ENCODE measurements around the gene ZMYM4.

ZMYM4 gene

DNA sequence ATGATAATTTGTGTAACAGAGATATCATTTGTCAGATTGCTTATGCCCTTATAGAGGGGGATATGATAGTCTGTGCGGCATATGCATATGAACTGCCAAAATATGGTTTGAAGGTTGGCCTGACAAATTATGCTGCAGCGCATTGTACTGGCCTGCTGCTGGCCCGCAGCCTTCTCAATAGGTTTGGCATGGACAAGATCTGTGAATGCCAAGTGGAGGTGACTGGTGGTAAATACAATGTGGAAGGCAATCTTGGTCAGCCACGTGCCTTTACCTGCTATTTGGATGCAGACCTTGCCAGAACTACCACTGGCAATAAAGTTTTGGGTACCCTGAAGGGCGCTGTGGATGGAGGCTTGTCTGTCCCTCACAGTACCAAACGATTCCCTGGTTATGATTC, 82.4 kb downstream of the ZMYM4 start:
- no peak overlapping the region for H3K14ac ChIP-seq (ENCODE audit: low read length in 2 of 2)
- H3K4me3 ChIP-seq (ENCODE audit: insufficient read depth in 1 of 2, low read depth in 1 of 2, low read length in 2 of 2), result no peak overlapping the region
- H3K23ac ChIP-seq (ENCODE audit: low read length in 2 of 2), result no peak overlapping the region
- no peak overlapping the region for H3K18ac ChIP-seq (ENCODE audit: low read depth in 1 of 2, low read length in 2 of 2)
- no peaks in the 10 kb centered on the region for H3K9me3 ChIP-seq (ENCODE audit: control insufficient read depth, low read length)
- H3K36me3 ChIP-seq (ENCODE audit: control insufficient read depth in 1 of 2, insufficient read depth in 2 of 2, low read depth in 1 of 2, low read length in 2 of 2), result peaks cover 0 to 4% of the 10 kb centered on the region in 2 experiments
- no peaks in the 10 kb centered on the region for H3K27me3 ChIP-seq (ENCODE audit: control insufficient read depth in 1 of 2, insufficient read depth in 1 of 2, low read length in 2 of 2)
- no peak overlapping the region for H3K9ac ChIP-seq (ENCODE audit: low read length)
- no peak for DNase-seq
- H3K79me1 ChIP-seq (replicated peaks; ENCODE audit: low read length, poor library complexity, severe bottlenecking), result peaks cover 12% of the 10 kb centered on the region
- no peak overlapping the region for H2AFZ ChIP-seq (ENCODE audit: low read depth, low read length)
- no peak overlapping the region for H2BK120ac ChIP-seq (ENCODE audit: low read depth, low read length)
- no peak overlapping the region for H2AK5ac ChIP-seq (ENCODE audit: low read length, severe bottlenecking)
- no peak overlapping the region for H3K4ac ChIP-seq (ENCODE audit: low read depth in 1 of 2, low read length in 2 of 2)
- H3K27ac ChIP-seq (ENCODE audit: low read length, poor library complexity, severe bottlenecking), result no peak overlapping the region
- no peak overlapping the region for H4K91ac ChIP-seq (ENCODE audit: low read length)
- WGBS, result over 99% methylated on average over 6 of the region's 6 CpGs
- no peak overlapping the region for H2BK5ac ChIP-seq (ENCODE audit: low read depth, low read length, poor library complexity, severe bottlenecking)
- no peak overlapping the region for H4K8ac ChIP-seq (ENCODE audit: low read length)
- no peak overlapping the region for H2BK12ac ChIP-seq (ENCODE audit: low read length in 2 of 2)
- H2BK15ac ChIP-seq (ENCODE audit: low read depth, poor library complexity, severe bottlenecking), result no peak overlapping the region
- no peak overlapping the region for H3K4me2 ChIP-seq (ENCODE audit: low read length, poor library complexity, severe bottlenecking)
- no peaks in the 10 kb centered on the region for H3K4me1 ChIP-seq (ENCODE audit: control insufficient read depth, insufficient read depth, low read depth, low read length)

DNA sequence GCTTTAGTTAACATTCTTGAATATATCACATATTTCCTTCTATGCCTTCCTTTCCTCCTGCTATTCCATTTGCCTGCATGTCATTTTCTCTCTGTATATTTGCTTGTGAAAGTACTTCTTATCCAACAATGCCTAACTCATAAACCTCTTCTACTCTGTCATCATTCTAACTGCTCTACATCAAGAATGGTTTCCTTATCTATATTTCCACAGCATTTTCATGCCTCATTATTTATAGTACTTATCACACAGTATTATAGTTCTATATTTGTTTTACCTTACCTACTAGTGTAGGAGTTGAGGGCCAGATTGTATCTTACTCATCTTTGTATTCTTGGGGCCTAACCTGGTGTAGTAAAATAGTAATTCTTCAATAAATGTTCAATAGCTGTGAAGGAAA, 91.5 kb downstream of the ZMYM4 start:
- Histone ChIP-seq H2AK5ac (ENCODE audit: low read length, severe bottlenecking) (no peak overlapping the region), H3K4ac (ENCODE audit: low read depth in 1 of 2, low read length in 2 of 2) (no peak overlapping the region), H3K36me3 (ENCODE audit: control insufficient read depth in 1 of 2, insufficient read depth in 2 of 2, low read depth in 1 of 2, low read length in 2 of 2) (peaks cover 7 to 54% of the 10 kb centered on the region in 2 experiments), H2BK15ac (ENCODE audit: low read depth, poor library complexity, severe bottlenecking) (no peak overlapping the region), H3K4me3 (ENCODE audit: insufficient read depth in 1 of 2, low read depth in 1 of 2, low read length in 2 of 2) (no peak overlapping the region), H3K4me1 (ENCODE audit: control insufficient read depth, insufficient read depth, low read depth, low read length) (no peaks in the 10 kb centered on the region), H2BK12ac (ENCODE audit: low read length in 2 of 2) (no peak overlapping the region), H3K27ac (ENCODE audit: low read length, poor library complexity, severe bottlenecking) (no peak overlapping the region), H3K9ac (ENCODE audit: low read length) (no peak overlapping the region), H3K14ac (ENCODE audit: low read length in 2 of 2) (no peak overlapping the region), H3K4me2 (ENCODE audit: low read length, poor library complexity, severe bottlenecking) (no peak overlapping the region), H4K91ac (ENCODE audit: low read length) (no peak overlapping the region), H2BK120ac (ENCODE audit: low read depth, low read length) (no peak overlapping the region), H3K9me3 (ENCODE audit: control insufficient read depth, low read length) (no peaks in the 10 kb centered on the region), H4K8ac (ENCODE audit: low read length) (no peak overlapping the region), H2AFZ (ENCODE audit: low read depth, low read length) (no peak overlapping the region), H3K27me3 (ENCODE audit: control insufficient read depth in 1 of 2, insufficient read depth in 1 of 2, low read length in 2 of 2) (no peaks in the 10 kb centered on the region), H3K18ac (ENCODE audit: low read depth in 1 of 2, low read length in 2 of 2) (no peak overlapping the region), H2BK5ac (ENCODE audit: low read depth, low read length, poor library complexity, severe bottlenecking) (no peak overlapping the region), H3K23ac (ENCODE audit: low read length in 2 of 2) (no peak overlapping the region), H3K79me1 (replicated peaks; ENCODE audit: low read length, poor library complexity, severe bottlenecking) (peaks cover 26% of the 10 kb centered on the region)
- no peak for DNase-seq

DNA sequence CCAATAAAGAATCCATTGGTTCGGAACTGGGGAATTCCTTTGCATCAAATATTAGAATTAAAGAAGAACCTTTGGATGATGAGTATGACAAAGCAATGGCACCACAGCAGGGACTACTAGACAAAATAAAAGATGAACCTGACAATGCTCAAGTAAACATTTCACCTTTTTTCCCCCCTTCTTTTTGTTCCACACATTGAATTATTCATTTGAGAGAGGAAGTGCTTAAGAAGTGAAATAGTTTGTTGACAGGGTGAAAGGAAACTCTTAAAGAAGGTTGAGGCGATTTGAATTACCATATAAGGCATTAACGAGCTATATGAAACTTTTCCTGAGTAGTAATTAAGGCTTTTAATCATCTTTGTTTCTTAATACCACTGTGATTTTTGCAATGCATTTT, 93.1 kb downstream of the ZMYM4 start:
- 91% methylated on average over 1 of the region's 3 CpGs for WGBS
- H2BK120ac ChIP-seq (ENCODE audit: low read depth, low read length), result no peak overlapping the region
- H2BK15ac ChIP-seq (ENCODE audit: low read depth, poor library complexity, severe bottlenecking), result no peak overlapping the region
- no peaks in the 10 kb centered on the region for H3K9me3 ChIP-seq (ENCODE audit: control insufficient read depth, low read length)
- H4K8ac ChIP-seq (ENCODE audit: low read length), result no peak overlapping the region
- H2AK5ac ChIP-seq (ENCODE audit: low read length, severe bottlenecking), result no peak overlapping the region
- no peak overlapping the region for H3K18ac ChIP-seq (ENCODE audit: low read depth in 1 of 2, low read length in 2 of 2)
- H2BK12ac ChIP-seq (ENCODE audit: low read length in 2 of 2), result no peak overlapping the region
- H3K4me3 ChIP-seq (ENCODE audit: insufficient read depth in 1 of 2, low read depth in 1 of 2, low read length in 2 of 2), result no peak overlapping the region
- H3K36me3 ChIP-seq (ENCODE audit: control insufficient read depth in 1 of 2, insufficient read depth in 2 of 2, low read depth in 1 of 2, low read length in 2 of 2), result peaks cover 7 to 62% of the 10 kb centered on the region in 2 experiments
- H4K91ac ChIP-seq (ENCODE audit: low read length), result no peak overlapping the region
- peaks cover 23% of the 10 kb centered on the region for H3K79me1 ChIP-seq (replicated peaks; ENCODE audit: low read length, poor library complexity, severe bottlenecking)
- H3K27me3 ChIP-seq (ENCODE audit: control insufficient read depth in 1 of 2, insufficient read depth in 1 of 2, low read length in 2 of 2), result no peaks in the 10 kb centered on the region
- no peak overlapping the region for H3K23ac ChIP-seq (ENCODE audit: low read length in 2 of 2)
- H3K14ac ChIP-seq (ENCODE audit: low read length in 2 of 2), result no peak overlapping the region
- H3K4me1 ChIP-seq (ENCODE audit: control insufficient read depth, insufficient read depth, low read depth, low read length), result no peaks in the 10 kb centered on the region
- H3K9ac ChIP-seq (ENCODE audit: low read length), result no peak overlapping the region
- no peak overlapping the region for H3K27ac ChIP-seq (ENCODE audit: low read length, poor library complexity, severe bottlenecking)
- DNase-seq, result no peak
- H3K4me2 ChIP-seq (ENCODE audit: low read length, poor library complexity, severe bottlenecking), result no peak overlapping the region
- no peak overlapping the region for H3K4ac ChIP-seq (ENCODE audit: low read depth in 1 of 2, low read length in 2 of 2)
- H2BK5ac ChIP-seq (ENCODE audit: low read depth, low read length, poor library complexity, severe bottlenecking), result no peak overlapping the region
- no peak overlapping the region for H2AFZ ChIP-seq (ENCODE audit: low read depth, low read length)

DNA sequence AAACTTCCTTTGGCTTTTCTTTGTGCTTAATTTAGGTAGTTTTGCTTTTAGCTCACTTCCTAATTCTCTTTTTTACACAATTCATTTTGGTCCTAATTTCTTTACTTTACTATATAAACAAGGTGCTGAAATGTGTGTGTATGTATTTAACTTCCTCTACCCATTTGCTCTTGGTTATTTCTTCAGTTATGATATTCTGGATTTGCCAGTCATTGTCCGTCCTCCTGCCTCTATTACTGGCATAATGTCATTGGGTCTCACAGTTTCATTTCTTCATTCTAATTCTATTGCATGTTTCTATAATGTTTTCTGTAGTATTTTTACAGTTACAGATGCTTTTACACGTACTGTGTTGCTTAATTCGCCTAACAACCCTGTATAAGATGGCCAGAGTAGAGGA, 96.2 kb downstream of the ZMYM4 start:
- H3K9ac ChIP-seq (ENCODE audit: low read length), result no peak overlapping the region
- H3K4ac ChIP-seq (ENCODE audit: low read depth in 1 of 2, low read length in 2 of 2), result no peak overlapping the region
- H3K4me3 ChIP-seq (ENCODE audit: insufficient read depth in 1 of 2, low read depth in 1 of 2, low read length in 2 of 2), result no peak overlapping the region
- 100% methylated on average over 2 of the region's 3 CpGs for WGBS
- H4K91ac ChIP-seq (ENCODE audit: low read length), result no peak overlapping the region
- peaks cover 9 to 53% of the 10 kb centered on the region in 2 experiments for H3K36me3 ChIP-seq (ENCODE audit: control insufficient read depth in 1 of 2, insufficient read depth in 2 of 2, low read depth in 1 of 2, low read length in 2 of 2)
- no peak overlapping the region for H2BK5ac ChIP-seq (ENCODE audit: low read depth, low read length, poor library complexity, severe bottlenecking)
- H3K9me3 ChIP-seq (ENCODE audit: control insufficient read depth, low read length), result no peaks in the 10 kb centered on the region
- no peak overlapping the region for H2BK12ac ChIP-seq (ENCODE audit: low read length in 2 of 2)
- no peak overlapping the region for H3K23ac ChIP-seq (ENCODE audit: low read length in 2 of 2)
- no peak overlapping the region for H3K14ac ChIP-seq (ENCODE audit: low read length in 2 of 2)
- H2BK15ac ChIP-seq (ENCODE audit: low read depth, poor library complexity, severe bottlenecking), result no peak overlapping the region
- no peak overlapping the region for H3K27ac ChIP-seq (ENCODE audit: low read length, poor library complexity, severe bottlenecking)
- no peak overlapping the region for H2BK120ac ChIP-seq (ENCODE audit: low read depth, low read length)
- H4K8ac ChIP-seq (ENCODE audit: low read length), result no peak overlapping the region
- H3K4me1 ChIP-seq (ENCODE audit: control insufficient read depth, insufficient read depth, low read depth, low read length), result no peaks in the 10 kb centered on the region
- no peak overlapping the region for H3K4me2 ChIP-seq (ENCODE audit: low read length, poor library complexity, severe bottlenecking)
- no peak for DNase-seq
- H3K18ac ChIP-seq (ENCODE audit: low read depth in 1 of 2, low read length in 2 of 2), result no peak overlapping the region
- H2AFZ ChIP-seq (ENCODE audit: low read depth, low read length), result no peak overlapping the region
- H2AK5ac ChIP-seq (ENCODE audit: low read length, severe bottlenecking), result no peak overlapping the region
- no peaks in the 10 kb centered on the region for H3K27me3 ChIP-seq (ENCODE audit: control insufficient read depth in 1 of 2, insufficient read depth in 1 of 2, low read length in 2 of 2)
- H3K79me1 ChIP-seq (replicated peaks; ENCODE audit: low read length, poor library complexity, severe bottlenecking), result peaks cover 16% of the 10 kb centered on the region
